HG02981 (cell line): ENCODE measurements around the gene TCEA2.
"Not testable (repeated sequence)": the region's sequence is repeated elsewhere in the genome, so short reads cannot be mapped to it uniquely, and the experiment has no call there.

ENCODE experiments used
- ATAC-seq: cut with Tn5 transposase; IDR thresholded peaks from one replicate; pipeline ENCODE4 v1.9.1; 2021; ENCODE audit warnings: mild to moderate bottlenecking, moderate library complexity; ENCODE audit not compliant: unreplicated experiment

Gene TCEA2

DNA sequence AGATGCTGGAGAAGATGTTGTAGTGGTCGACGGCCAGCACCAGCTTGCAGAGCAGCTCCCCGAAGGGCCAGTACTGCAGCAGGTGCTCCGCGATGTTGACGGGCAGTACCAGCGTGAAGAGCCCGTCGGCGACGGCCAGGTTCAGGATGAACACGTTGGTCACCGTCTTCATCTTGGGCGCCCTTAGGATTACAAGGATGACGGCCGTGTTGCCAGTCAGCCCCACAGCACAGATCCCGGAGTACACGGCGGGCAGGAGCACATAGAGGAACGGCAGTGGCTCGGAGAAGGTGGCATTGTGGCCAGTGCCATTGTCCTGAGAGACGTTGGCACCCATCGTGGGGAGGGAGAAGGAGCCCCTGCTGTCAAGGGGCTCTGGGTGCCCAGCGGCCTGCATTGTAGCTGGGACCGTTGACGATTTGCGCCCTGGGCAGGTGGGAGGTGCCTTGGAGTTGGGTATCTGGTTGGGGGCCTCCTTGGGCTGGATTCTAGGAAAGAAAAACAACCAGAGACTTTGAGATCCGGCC is 43.5 kb downstream of the TCEA2 start:
- ATAC-seq, result no peak

GRCh38 chr20:64106981-64107735 is 44.2 kb downstream of the TCEA2 start, which contains the start of gene NPBWR2:
Gene NPBWR2, minus strand, starts transcription at chr20:64107565. Its CDS starts 734 bp downstream, at chr20:64106831.
- ATAC-seq, result no peak

- ATAC-seq, result no peak
These were observed 44.9 kb downstream of the TCEA2 start for GRCh38 chr20:64107736-64108457.

DNA sequence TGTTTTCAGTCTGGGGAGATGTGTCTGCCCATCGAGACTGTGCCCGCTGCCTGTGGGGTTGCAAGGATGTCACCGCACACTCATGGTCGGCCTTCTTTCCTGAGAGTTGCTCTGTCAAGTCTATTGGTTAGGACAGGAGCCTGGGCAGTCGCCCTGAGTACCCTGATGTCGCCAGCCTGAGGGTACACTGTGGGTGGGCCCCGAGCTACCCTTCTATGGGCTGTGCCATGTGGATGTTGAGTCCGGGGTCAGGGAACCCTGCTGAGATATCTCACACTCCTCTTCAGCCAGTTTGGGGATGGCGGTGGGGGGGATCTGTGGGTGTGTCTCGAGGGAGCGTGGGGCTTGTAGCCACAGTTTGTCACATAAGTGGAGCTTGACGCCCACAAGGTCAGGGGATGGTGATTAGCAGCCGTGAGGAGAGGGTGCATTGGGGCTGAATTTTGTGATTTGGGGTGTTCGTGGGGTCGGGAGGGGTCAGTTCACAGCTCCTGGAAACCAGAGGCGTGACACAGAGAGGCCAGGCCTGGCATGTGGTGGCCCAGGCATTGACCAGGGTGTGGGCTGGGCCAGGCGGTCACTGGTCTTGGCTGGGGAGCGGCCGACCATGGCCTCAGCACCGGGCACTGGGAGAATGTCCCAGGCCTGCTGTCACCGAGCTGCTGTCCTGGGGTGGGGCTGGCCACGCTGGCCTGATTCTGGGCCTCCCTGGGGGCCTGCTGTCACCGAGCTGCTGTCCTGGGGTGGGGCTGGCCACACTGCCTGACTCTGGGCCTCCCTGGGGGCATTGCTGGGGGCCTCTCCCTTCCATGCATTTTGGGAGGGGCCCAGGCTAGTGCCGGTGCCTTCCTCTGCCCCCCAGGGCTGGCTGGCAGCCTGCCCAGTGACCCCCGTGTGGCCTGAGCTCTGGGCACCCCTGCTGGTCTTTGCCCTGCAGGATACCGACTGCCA is 46.0 kb downstream of the TCEA2 start:
- ATAC-seq, result no peak

DNA sequence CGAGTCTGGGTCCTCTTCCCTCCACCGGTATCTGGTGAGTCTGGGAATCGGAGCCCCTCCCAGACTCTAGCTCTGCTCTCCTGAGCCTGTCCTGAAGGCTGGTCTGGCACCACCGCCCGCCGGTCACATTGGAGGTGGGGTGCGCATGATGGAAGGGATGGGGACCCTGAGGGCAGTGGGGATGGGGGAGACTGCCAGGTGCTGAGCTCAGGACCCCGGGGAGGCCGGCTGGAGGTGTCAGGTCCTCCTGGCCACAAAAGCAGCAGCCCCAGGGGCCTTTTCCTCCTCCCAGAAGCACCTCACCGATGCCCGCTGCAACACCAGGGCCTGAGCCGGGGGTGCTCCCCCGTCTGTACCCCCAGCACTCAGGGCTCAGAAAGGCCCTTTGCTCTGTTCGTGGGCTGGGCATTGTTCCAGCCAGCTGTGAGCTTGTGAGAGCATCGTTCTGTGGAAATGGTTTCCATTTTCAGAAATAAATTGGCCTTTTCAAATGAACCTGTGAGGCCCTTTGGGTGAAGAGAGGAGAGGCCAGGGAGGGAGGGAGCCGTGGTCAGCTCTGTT is 46.9 kb downstream of the TCEA2 start:
- ATAC-seq, result no peak

DNA sequence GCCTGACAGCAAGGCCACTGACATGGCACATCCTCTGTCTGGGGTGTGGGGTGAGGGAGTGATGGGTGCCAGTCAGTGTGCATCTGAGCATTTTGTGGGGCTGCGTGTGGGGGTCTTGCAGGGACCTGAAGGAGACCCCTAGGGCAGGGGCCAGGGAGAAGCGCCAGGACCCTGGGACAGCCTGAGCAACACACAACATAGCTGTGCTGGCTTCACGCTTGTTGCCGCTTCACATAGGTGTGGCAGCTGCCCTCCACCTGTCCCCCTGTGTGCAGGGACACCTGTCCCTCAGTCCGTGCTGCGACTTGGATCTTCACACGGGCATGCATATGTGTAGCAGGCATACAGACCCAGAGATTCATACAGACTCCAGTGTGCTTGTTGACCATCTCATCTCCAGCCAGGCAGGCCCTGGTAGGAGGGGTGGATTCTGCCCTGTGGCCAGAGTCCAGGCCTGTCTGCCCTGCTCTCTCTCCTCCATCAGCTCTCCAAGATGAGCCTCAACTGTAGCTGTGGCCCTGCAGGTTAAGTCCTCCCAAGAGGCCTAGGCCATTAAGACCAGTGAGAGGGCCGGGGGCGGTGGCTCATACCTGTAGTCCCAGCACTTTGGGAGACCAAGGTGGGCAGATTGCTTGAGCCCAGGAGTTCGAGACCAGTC is 47.5 kb downstream of the TCEA2 start:
- no peak for ATAC-seq

GRCh38 chr20:64111841-64112641 is 49.0 kb downstream of the TCEA2 start:
- no peak for ATAC-seq

- no peak for ATAC-seq
These were observed 49.9 kb downstream of the TCEA2 start for GRCh38 chr20:64112691-64113443.

DNA sequence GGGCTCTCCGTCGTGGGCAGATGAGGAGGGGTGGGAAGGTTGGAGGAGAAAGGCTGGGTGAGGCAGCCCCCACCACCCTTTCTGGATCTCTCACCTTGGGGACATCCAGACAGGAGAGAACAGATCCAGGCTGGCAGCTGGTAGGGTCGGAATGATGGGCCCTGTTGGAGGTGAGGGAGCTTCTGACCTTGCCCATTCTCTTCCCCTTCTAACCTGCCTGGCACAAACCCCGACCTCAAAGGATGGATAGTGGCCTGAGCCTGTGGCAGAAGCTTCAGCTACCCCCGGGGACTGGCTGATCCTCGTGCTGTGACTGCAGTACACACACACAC is 50.4 kb downstream of the TCEA2 start:
- ATAC-seq, result no peak

GRCh38 chr20:64113796-64114355 is 50.9 kb downstream of the TCEA2 start:
- ATAC-seq, result no peak

GRCh38 chr20:64114356-64114971 is 51.5 kb downstream of the TCEA2 start:
- no peak for ATAC-seq

DNA sequence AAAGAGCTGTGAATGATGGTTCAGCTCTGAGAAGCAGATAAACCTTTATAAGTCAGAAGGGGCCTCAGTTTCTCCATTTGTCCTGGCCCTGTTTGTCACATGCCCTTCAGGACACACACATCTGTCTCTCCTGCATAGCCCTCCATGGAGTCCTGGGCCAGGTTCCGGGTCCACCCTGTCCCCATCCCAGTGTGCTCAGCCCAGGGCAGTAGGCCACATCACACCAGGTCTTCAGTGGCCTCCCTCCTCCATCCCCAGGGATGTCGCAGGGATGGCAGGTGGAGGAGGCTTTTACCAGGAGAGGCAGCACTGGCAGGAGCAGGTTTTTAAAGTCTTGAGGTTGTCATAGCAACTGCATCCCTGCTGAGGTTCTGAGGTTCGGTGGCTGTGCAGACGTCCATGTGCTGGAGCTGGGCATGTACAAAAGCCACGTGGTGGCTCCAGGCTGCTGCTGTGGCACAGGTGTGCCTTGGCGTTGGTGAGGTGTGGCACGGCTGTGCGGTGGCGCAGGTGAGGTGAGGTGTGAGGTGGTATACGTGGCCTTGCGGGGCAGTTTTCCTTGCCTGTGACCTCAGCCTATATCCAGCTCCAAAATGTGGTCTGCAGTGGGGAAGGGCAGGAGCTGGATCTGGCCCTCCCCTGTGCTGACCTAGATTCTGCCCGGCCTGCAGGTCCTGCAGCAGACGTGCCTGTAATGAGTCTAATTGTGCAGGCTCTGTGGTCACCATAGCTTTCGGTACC is 52.3 kb downstream of the TCEA2 start:
- no peak for ATAC-seq

- no peak for ATAC-seq
These were observed 53.0 kb downstream of the TCEA2 start for GRCh38 chr20:64116016-64116415.

DNA sequence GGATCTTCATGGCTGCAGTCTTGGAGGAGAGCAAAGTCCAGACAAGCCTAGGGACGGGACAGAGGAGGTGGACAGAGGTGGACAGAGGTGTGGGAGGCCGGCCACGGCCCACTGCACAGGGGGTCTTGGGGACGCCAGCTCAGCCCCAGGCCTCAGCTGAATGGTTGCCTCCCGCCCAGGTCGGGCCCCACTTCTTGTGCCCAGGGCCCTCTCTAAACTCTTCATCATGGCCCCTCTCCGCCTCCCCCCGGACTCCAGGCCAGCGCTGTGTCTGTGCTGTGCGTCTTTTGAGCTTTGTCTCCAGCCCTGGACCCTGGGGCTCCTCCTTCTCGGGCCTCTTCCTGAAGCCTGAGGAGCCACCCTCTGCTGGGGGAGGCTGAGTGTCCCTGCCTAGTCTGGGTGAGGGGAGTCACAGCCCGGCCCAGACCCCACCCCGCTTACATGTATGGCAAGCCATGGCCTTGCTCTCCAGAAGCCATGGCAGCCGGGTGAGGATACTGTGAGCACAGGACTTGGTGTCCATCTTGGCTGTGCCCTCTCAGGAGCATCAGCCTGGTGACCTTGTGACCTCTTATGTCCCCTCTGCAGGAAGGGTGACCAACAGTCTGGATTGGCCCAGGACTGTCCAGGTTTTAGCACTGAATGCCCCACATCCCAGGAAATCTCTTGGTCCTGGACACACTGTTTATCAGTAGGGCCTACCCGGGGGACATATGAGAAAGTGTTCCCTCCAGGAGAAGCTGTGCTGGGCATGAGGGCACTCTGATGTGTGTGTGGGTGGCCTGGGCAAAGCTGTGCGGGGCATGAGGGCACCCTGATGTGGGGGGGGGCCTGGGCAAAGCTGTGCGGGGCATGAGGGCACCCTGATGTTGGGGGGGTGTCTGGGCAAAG is 53.8 kb downstream of the TCEA2 start:
- no peak for ATAC-seq

GRCh38 chr20:64117432-64117777 is 54.4 kb downstream of the TCEA2 start:
- ATAC-seq, result not testable (repeated sequence)

- ATAC-seq, result no peak
These were observed 56.3 kb downstream of the TCEA2 start for GRCh38 chr20:64119301-64119680.
